IMR-90 (cell line): Measurements from ENCODE around the gene ADGRG7.

Experiments
- BHLHE40 ChIP-seq: fragments of 150-350 bp; IDR thresholded peaks from 2 replicates; pipeline ENCODE4 v1.6.1; 2016; ENCODE audit warnings: mild to moderate bottlenecking, low read depth, low read length
- CHD1 ChIP-seq: IDR thresholded peaks from 2 replicates; pipeline ENCODE4 v1.6.1; 2012; ENCODE audit warnings: low read depth, low read length, improper control_type of control experiment
- MAFK ChIP-seq: IDR thresholded peaks from 2 replicates; pipeline ENCODE4 v1.6.1; 2012; ENCODE audit warnings: low read depth, low read length, improper control_type of control experiment
- NFE2L2 ChIP-seq: fragments of 150-350 bp; IDR thresholded peaks from 2 replicates; pipeline ENCODE4 v1.6.1; 2016; ENCODE audit warnings: low read depth, mild to moderate bottlenecking, low read length
- POLR2A ChIP-seq: IDR thresholded peaks from 2 replicates; pipeline ENCODE4 v1.6.1; 2012; ENCODE audit warnings: mild to moderate bottlenecking, low read depth, low read length
- RAD21 ChIP-seq: IDR thresholded peaks from 2 replicates; pipeline ENCODE4 v1.6.1; 2012; ENCODE audit warnings: low read length, improper control_type of control experiment
- RCOR1 ChIP-seq: IDR thresholded peaks from 2 replicates; pipeline ENCODE4 v1.6.1; 2012; ENCODE audit warnings: mild to moderate bottlenecking, low read length, improper control_type of control experiment; ENCODE audit not compliant: insufficient replicate concordance
- RFX5 ChIP-seq: IDR thresholded peaks from 2 replicates; pipeline ENCODE4 v1.8.0; 2012; ENCODE audit warnings: low read depth, mild to moderate bottlenecking, low read length, moderate library complexity
- SMC3 ChIP-seq: fragments of 150-350 bp; IDR thresholded peaks from 2 replicates; pipeline ENCODE4 v1.6.1; 2016; ENCODE audit warnings: low read depth, mild to moderate bottlenecking, antibody characterized with exemption, low read length, moderate library complexity
- TF ChIP-seq, protein P1 (sequence below): conservative IDR thresholded peaks from 2 replicates; pipeline ENCODE4 v1.5.1; 2012; ENCODE audit warnings: mild to moderate bottlenecking, low read depth, low read length, improper control_type of control experiment
- TF ChIP-seq, protein P2 (sequence below): fragments of 150-350 bp; IDR thresholded peaks from 2 replicates; pipeline ENCODE4 v1.6.1; 2016; ENCODE audit warnings: low read depth, mild to moderate bottlenecking, low read length, moderate library complexity, borderline replicate concordance
- TF ChIP-seq, protein P3 (sequence below): fragments of 150-350 bp; IDR thresholded peaks from 2 replicates; pipeline ENCODE4 v1.6.1; 2017; ENCODE audit warnings: mild to moderate bottlenecking, antibody characterized with exemption, low read length, low read depth

DNA sequence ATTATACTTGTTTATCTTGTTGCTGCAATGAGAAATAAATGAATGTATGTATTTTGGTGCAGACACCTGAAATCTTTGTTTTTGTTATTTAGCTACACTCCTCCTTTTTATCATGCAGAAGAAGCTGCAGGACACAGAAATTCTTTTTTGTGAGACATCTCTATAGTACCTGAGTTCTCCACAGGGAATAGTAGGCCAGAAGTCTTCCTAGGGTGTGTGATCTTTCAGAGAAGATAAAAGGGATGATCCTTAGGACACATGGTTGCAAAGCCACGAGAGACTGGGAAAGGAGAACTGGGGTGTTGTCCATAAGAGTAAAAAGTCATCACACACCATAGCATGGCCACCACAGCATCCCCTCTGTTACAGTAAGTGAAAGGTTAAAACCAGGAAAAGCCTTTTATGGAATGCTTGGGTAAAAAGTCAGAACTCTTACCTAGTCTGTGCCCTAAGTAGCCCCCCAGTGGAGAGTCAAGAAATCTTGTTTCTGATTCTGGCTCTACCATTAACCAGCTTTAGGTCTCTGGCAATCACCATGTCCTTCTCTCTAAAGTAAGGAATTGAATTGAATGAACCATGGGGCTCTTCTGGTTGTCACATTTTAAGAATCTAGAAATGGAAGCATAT lies 31.9 kb upstream of the ADGRG7 start:
- TF ChIP-seq POLR2A: no peak
- TF ChIP-seq, protein P1, sequence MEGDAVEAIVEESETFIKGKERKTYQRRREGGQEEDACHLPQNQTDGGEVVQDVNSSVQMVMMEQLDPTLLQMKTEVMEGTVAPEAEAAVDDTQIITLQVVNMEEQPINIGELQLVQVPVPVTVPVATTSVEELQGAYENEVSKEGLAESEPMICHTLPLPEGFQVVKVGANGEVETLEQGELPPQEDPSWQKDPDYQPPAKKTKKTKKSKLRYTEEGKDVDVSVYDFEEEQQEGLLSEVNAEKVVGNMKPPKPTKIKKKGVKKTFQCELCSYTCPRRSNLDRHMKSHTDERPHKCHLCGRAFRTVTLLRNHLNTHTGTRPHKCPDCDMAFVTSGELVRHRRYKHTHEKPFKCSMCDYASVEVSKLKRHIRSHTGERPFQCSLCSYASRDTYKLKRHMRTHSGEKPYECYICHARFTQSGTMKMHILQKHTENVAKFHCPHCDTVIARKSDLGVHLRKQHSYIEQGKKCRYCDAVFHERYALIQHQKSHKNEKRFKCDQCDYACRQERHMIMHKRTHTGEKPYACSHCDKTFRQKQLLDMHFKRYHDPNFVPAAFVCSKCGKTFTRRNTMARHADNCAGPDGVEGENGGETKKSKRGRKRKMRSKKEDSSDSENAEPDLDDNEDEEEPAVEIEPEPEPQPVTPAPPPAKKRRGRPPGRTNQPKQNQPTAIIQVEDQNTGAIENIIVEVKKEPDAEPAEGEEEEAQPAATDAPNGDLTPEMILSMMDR: no peak
- TF ChIP-seq SMC3: no peak
- TF ChIP-seq, protein P2, sequence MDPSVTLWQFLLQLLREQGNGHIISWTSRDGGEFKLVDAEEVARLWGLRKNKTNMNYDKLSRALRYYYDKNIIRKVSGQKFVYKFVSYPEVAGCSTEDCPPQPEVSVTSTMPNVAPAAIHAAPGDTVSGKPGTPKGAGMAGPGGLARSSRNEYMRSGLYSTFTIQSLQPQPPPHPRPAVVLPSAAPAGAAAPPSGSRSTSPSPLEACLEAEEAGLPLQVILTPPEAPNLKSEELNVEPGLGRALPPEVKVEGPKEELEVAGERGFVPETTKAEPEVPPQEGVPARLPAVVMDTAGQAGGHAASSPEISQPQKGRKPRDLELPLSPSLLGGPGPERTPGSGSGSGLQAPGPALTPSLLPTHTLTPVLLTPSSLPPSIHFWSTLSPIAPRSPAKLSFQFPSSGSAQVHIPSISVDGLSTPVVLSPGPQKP: no peak
- no peak for TF ChIP-seq NFE2L2
- no peak for TF ChIP-seq CHD1
- TF ChIP-seq RFX5: no peak
- TF ChIP-seq, protein P3, sequence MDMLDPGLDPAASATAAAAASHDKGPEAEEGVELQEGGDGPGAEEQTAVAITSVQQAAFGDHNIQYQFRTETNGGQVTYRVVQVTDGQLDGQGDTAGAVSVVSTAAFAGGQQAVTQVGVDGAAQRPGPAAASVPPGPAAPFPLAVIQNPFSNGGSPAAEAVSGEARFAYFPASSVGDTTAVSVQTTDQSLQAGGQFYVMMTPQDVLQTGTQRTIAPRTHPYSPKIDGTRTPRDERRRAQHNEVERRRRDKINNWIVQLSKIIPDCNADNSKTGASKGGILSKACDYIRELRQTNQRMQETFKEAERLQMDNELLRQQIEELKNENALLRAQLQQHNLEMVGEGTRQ: no peak
- TF ChIP-seq RCOR1: no peak
- TF ChIP-seq BHLHE40: no peak
- no peak for TF ChIP-seq MAFK
- TF ChIP-seq RAD21: no peak
